HG03064 (cell line): ENCODE measurements around the gene UROC1.

Source experiments
- ATAC-seq: cut with Tn5 transposase; IDR thresholded peaks from one replicate; pipeline ENCODE4 v1.9.1; 2021; ENCODE audit warnings: low read depth; ENCODE audit not compliant: unreplicated experiment

The UROC1 gene

DNA sequence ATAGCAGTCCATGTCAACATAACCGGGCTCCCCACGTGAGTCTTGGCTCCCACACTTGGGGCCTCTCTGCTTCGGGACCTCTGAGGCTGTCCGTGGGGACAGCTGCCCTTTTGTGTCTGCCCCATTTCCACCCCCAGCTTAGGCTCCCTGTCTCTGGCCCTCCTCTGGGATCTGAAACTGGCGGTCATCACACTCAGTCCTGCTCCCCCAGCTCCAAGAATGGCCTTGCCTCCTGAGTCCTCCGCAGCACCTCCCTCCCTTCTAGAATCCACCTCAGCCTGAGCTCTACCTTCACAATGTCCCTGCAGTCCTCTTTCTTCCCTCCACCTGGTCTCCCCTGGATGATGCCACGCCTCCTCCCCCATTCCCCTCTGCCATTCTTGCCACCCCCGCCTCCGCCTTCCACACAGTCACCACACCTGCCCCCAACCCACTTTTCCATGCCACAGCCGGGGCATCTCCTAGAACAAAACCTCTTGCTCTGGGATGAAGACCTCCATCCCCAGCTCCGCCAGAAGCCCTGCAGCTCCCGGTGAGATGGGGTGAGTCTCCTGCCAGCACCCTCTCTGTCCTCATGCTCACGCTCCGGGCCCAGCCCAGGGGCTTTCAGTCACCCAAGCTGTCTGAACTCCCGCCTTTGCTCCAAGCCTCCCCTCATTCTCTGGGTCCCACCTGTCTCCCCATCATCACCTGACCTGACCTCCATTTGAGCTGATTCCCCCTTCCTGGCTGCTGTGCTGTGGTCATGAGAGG lies 34.9 kb downstream of the UROC1 start:
- no peak for ATAC-seq

DNA sequence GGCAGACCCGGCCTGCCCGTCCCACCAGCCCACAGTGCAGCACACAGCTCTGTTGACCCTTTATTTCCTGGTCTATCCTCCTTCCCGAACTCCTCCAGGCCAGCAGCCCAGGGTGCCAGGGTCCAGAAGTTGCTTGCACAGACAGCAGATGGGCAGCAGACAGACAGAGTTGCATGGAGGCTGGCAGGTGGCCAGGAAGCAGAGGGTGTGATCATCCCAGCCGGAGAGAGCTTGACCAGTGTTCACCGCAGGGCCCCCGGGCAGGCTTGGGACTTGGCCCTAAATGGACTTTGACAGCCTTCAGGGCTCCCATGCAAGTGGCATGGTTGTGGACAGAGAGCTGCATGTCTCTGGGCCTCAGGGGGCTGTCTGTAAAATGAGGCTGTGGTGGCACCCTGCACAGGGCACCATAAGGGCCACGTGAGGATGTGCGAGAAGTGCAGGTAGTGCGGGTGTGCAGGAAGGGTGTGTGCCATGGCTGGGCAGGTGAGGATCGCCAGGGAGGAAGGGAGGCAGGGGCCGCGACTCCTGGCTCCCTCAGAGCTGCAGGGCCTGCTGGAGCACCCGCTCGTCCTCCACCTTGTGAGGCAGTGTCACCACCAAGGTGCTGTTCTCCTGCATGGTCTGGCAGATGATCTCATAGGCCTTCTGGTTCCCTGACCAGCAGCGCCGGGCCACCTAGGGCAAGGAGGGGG lies 35.6 kb downstream of the UROC1 start:
- no peak for ATAC-seq

DNA sequence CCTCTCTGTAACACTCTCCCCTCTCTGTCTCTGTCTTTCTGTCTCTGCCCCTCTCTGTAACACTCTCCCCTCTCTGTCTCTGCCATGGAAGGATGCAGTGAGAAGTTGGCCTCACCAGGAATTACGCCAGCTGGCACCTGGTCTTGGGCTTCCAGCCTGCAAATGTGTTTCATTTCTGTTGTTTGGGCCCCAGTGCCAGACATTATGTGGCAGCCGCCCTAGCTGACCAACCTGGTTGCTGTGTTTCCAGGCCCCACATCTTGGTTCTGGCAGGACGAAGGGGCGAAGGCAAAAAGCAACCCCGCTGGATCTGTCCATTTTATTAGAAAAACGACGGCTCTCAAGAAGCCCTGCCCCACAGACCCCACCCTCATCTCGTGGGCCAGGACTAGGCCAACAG lies 36.7 kb downstream of the UROC1 start:
- no peak for ATAC-seq

DNA sequence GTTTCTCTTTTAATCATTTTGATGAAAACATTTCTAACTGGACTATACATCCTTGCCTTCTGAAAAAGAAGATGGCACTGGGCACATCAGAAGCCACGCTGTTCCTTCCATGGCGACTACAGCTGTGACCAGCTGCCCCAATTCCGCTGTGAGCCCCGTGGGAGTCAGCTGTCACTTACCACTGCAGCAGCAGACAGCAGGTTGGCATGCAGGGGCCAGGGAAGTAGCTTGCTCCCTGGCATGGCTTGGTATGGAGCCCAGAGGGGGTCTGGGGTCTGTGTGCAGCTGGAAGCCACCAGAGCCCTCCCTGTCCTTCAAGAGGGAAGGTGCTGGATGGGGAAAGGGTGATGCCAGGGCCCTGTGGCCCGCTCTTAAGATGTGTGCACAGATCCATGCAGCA lies 37.4 kb downstream of the UROC1 start:
- no peak for ATAC-seq

DNA sequence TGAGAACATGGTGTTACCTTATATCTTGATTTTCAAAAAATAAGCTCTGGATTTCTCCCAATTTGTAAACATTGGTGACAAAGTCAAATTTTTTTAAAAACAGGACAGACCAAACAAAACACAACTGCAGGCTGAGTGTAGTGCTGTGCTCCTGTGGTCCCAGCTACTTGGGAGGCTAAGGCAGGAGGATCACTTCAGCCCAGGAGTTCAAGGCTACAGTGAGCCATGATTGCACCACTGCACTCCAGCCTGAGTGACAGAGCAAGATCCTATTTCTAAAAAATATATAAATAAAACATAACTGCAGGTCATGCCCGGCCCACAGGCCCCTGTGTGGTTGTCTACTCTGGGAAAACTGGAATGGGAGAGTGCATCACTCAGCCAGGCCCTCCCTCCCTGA lies 37.9 kb downstream of the UROC1 start:
- no peak for ATAC-seq

DNA sequence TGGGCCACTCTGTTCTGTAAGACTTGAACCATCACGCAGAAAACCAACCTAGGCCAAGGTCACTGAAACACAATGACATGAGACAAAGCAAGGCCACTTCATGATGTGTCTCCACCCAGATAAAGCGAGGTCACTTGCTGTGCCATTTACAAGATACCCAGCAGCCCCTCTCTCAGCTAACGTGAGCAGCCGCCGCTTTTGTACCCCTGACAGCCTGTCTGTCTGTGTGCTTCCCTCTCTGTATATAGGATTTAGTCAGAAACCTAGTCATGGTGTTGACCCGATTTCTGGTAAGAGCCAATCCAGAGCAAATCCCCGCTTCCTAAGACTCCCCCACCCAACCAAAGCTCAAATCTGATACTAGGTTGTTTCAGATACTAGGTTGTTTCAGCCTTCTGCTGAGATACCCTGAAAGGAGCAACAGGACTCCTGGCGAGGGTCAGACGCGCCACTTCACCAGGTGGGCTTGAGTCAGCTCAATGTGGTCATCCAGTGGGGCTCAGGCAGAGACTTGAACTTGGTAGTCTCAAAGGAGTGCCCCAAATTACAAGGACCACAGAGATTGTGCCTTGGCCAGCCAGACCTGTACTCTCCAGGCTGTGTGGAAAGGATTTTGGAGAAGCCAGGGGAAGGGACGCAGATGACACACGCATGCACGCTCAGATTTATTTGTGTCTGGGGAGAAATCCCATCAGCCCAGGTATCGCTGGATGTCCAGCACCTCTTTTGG lies 38.8 kb downstream of the UROC1 start:
- ATAC-seq, result no peak

DNA sequence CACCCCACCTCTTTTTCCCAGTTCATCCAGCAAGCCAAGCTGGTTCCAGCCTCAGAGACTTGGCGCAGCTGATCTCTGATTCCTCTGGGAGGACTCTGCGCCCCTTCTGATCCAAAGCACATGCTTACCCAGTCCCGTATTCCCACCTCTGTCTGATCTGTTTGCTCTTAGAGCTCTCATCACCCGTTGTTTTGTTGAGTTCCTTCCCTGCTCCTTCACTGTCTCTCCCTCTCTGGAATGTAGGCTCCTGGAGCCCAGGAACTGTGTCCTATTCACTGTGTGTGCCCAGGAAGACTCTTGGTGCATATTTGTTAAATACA lies 40.6 kb downstream of the UROC1 start:
- ATAC-seq, result no peak

DNA sequence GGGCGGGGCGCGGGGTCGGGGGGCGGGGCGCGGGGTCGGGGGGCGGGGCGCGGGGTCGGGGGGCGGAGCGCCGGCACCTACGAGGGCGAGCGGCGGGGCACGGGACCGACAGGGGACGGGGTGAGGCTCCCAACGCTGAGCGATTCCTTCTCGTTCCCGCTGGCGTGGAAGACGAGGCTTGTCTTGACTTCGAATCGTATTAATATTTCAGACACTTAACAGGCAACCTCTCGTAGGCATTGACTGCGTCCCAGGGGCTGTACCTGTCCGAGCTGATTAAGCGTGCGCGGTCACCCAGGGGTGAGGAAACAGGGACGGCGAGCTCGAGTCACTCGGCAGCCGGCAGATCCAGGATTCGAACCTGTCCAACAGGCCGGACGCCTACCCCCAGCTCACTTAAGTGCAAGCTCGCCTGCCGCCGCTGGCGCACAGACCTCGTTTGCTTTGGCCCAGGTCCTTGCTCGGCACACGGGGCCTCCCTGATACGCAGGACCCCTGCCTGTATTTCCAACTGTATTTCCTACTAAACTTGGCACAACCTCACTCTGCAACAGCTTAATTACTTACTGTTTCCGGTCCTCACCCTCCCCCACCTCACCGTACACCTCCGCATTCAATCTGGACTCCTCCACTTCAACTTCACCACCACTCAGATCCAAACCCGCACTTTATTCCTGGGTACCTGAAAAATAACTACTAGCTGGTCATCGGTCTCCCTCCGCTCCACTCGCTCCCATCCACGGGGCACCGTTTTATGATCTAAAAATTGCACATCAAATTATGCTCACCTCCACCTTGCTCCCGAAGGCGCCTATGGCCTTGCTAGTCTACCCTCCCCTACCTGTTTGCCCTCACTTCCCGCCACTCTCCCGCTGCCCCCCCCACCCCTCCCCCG lies 41.2 kb downstream of the UROC1 start:
- peak; percentile 28 for ATAC-seq

DNA sequence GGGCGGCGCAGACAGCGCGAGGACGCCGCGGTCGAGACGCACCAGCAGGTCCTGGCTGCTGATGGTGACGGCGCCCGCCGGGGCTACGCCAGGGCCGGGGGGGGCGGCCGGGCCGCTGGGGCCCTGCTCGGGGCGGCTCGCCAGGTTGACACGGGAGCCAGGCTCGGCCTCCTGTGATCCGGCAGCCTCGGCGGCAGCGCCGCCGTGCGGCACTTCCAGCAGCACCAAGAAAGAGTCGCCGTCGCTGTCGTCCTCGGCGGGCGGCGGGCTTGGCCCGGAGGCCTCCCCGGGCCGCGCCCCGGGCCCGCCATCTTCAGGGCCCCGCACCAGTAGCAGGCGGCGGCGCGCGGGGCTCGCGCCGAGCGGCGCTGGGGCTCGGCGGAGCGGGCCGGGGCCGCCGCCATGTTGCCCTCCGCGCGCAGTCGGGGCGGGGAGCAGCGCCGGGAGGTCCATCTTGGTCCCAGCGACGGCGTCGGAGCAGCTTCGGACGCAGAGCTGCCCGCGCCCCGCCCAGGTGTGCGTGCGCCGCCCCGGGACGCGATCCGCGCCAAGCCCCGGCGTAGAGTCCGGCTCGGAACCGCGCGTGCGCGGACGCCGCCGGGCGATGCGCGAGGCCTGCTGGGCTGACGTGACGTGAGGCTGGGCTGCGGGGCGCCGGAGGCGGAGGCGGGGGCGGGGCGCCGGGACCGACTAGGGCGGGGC lies 42.0 kb downstream of the UROC1 start, which contains the start of gene ZXDC:
TSS of gene ZXDC (minus strand) at position 479 of the 702 bp plus-strand sequence. CDS start at position 453, 26 bp downstream.
- peak; percentile 75 for ATAC-seq

DNA sequence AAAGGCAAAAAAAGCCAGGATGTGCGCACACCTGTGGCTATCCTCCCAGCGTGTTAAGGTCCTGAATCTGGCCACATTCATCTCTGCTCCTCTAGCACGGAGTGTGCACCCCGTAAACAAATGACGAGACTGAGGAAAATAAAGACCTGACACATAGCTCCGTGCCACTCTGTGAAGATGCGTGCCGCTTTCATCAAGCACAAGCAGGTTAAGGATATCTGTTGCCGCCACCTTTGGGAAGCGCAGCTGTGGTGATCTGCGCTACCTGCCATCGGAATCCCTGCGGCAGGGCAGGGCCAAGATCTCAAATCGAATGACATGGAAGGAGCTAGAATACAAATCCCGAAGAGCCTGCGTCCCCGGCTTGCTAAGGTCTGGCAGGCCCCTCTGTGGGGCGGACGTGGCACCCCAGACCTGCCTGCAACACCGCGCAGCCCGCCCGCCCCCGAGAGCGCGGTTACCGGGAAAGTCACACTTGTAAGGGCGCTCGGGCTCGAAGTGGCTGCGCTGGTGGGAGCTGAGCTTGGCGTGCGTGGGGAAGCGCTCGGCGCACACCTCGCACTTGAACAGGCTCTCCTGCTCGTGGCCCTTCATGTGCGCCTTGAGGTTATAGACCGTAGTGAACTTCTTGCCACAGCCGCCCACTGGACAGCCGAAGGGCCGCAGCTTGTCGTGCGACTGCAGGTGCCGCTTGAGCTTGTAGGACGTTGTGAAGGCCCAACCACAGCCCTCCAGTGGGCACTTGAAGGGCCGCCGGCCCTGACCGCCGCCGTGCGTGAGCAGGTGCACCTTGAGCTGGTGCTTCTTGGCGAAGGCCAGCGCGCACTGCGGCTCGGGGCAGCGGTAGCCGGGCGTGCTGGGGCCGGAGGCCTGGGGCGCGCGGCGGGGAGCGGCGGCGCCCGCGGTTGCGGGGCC lies 42.8 kb downstream of the UROC1 start:
- peak; percentile 15 for ATAC-seq

DNA sequence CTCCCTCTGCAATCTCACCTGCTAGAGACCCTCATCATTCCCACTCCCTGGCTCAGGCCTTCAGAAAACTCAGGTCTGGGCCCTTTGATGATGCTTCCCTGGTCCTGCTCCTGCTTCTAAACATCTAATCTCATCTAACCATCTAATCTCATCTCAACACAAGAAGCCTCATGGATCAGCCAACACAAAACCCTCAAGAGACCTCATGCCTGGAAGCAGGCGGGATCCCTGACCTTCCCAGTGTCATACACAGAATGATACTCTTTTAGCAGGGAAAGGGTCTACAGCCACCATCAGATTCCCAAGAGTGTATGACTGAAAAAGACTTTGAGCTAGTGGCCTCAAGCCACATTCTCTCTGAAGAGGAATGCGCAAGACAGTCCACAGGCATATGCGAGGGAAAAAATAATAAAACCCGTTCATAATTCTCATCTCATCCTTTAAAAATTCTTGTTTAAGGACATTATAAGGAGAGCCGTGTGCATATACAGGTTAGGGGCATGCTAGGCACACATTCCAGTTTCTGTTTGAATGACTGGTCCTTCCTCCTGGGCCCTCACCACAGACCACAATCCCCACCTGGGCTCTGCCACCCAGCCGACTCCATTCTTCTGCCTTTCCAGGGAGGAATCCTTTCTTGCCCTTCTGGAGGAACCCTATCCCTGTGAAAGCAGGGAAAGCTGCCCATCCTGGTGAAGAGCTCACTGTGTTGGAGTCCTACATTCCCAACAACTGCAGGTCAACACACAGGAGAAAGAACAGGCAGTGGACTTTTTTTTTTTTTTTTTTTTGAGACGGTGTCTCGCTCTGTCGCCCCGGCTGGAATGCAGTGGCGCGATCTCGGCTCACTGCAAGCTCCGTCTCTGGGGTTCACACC lies 44.0 kb downstream of the UROC1 start:
- ATAC-seq, result no peak

DNA sequence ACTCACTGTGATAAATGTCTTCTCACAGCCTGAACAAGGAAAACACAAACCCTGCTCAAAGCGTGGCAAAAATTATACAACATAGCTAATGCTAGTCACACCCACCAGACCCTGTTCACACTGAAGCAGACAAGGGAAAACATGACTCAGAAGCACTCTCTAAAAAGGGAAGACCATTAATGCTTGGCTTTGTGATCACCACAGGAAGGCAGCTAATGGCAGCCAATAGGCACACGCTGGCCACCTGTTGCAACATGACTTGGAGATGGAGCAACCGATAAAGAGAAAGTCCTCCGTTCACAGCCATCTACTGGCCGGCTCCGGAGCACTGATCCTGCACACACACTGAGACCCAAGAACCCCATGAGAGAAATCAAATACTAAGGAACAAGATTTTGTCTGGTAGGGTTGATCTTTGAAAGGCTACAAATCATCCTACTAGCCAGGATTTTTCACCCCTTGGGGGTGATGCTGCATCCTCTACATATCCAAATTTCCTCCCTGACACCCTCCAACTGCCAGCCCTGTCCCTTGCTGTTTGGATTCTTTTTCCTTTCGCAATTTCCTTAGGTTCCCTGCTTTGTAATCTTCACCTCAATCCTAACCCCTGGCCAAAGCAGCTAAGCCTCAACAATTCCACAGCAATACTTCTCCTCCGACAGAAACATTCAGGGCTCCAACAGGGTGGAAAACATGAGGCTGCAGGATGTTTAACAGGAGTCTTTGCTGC lies 45.1 kb downstream of the UROC1 start:
- ATAC-seq, result no peak

DNA sequence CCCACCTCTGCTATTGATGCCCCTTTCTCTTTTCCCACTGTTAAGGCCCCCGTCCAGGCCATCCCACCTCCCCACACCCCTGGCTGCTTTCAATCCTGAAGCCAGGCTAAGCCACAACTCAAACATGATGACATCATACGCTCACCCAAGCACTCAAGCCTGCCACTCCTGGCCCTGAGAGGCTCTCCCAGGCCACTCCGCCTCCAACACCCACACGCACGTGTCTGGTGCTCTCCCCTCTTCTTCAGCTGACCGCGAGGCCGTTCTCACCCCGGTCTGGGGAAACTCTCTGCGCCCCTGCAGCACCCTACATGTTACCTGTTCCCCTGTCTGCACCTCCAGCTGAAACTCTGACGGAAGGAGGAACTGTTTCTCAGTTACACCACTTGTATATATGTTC lies 48.1 kb downstream of the UROC1 start:
- ATAC-seq, result no peak

DNA sequence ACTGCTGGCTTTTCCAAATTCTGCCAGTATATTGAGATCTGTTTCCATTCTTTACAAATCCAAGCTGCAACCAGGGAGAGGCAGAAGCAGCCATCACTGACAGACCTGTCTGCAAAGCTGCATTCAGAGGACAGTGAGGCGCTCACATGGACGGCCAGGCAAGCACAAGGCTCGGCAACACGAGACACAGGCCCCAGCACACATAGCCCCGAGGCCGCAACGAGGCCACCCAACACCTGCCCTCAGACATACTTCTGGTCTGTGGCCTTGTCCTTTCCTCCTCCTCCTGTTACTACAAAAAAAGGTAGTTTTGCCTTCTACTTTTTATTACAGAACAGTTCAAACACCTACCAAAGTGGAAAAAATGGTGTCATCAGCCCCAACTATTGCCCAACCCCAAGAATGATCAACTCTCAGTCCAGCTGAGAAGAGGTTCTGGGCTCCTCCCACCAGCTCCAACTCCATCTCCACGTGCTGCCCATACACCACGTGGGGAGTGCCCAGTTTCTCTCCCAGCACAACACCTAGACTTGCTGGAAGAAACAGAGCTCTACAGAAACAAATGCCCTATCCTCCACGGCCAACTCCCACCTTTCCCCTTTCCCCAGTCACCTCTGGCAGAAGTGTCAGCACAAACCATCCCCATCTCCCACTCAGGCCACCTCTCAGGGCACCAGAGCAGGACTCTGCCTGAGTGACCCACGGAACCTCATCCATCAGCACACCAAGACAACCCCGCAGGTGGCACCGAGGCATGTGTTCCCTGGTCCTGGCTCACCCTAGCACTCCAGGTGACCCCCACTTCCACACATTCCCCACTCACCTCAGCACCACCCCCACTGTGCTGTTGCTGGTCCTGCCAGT lies 49.3 kb downstream of the UROC1 start:
- no peak for ATAC-seq

DNA sequence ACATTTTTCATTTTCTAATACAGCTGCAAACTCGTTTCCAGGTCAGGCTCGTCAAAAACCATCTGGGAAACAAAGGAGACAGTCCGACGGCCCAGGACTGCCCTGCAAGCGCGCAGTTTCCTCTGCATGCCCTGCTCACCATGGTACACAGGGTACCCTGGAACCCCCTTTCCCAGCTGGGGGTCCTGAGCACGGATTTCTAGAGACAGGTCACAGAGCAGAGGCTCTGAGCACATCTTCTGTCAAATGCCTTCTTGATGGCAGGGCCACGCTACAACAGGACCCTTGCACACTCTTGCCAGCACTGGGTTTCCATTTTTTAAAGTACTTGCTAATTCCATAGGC lies 50.0 kb downstream of the UROC1 start:
- no peak for ATAC-seq

DNA sequence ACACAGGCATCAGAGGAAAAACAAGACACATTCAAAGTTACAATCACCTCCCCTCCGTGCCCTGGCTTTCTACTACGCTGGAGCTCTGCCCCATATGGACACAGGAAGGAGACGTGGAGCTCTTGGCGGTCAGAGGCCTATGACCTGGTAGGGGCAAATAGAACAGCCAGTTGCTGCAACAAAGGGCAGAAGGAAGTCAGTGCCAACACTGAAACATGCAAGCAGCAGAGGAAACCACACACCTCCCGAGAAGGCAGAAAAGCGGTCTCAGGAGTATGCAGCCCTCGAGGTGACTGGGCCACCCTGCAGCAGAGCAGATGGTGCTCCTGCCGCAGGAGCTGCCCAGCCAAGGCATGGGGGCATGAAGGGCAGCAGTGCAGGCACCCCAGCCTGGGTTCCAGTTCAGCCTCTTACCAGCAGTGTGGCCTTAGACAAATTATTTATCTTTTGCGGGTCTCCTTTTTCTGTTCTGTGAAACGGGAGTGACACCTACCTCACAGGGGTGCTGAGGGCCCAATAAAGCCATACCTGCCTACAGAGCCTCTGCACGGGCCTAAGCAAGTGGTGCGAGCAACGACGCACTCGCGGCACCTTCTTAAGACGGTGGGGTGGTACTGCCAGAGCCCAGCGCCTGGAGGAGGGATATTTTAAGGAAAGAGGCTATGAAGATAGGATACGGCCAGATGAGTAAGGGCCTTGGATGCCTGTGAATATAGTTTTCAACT lies 50.5 kb downstream of the UROC1 start:
- ATAC-seq, result no peak
